Liver (tissue), 9 donors: ENCODE measurements around the gene IL20. TPM values are rescaled to one million over a fixed set of nuclear protein-coding genes. Genes with fewer than 3 reads are reported as not detected.

Source experiments
- DNase-seq: peaks from one replicate; pipeline ENCODE4 v3.0.0-alpha.2; 2017; ENCODE audit warnings: low spot score
- H3K27ac ChIP-seq, 2 donors: one replicate each; pipeline ENCODE4 v1.7.0; 2013; ENCODE audit warnings: inconsistent platforms in 2 of 2, low read length in 2 of 2, control low read depth in 1 of 2, low read depth in 1 of 2, mild to moderate bottlenecking in 1 of 2
- H3K27me3 ChIP-seq, 4 donors: one replicate each; pipeline versions ENCODE4 v1.6.1 to v1.7.0; 2013; ENCODE audit warnings: low read length in 3 of 4, inconsistent platforms in 1 of 4, mild to moderate bottlenecking in 1 of 4, moderate library complexity in 1 of 4; ENCODE audit not compliant: control insufficient read depth in 4 of 4, insufficient read depth in 4 of 4
- H3K36me3 ChIP-seq, 4 donors: one replicate each; pipeline versions ENCODE4 v1.6.1 to v1.7.0; 2013; ENCODE audit warnings: low read length in 3 of 4, mild to moderate bottlenecking in 3 of 4, low read depth in 1 of 4, moderate library complexity in 1 of 4; ENCODE audit not compliant: control insufficient read depth in 4 of 4, insufficient read depth in 3 of 4
- H3K4me1 ChIP-seq, 4 donors: one replicate each; pipeline versions ENCODE4 v1.6.1 to v1.7.0; 2013; ENCODE audit warnings: low read length in 3 of 4, mild to moderate bottlenecking in 3 of 4, moderate library complexity in 1 of 4; ENCODE audit not compliant: control insufficient read depth in 4 of 4, insufficient read depth in 4 of 4
- H3K4me3 ChIP-seq, 3 donors: one replicate each; pipeline versions ENCODE4 v1.6.1 to v1.7.0; 2013; ENCODE audit warnings: low read length in 3 of 3, control low read depth in 1 of 3, low read depth in 1 of 3, mild to moderate bottlenecking in 1 of 3
- H3K9ac ChIP-seq, 2 donors: one replicate each; pipeline ENCODE4 v1.7.0; 2013; ENCODE audit warnings: low read length in 2 of 2, mild to moderate bottlenecking in 2 of 2, moderate library complexity in 2 of 2, control low read depth in 1 of 2, low read depth in 1 of 2
- H3K9me3 ChIP-seq, 4 donors: one replicate each; pipeline versions ENCODE4 v1.6.1 to v1.7.0; 2013; ENCODE audit warnings: low read length in 3 of 4; ENCODE audit not compliant: control insufficient read depth in 4 of 4
- ATF3 ChIP-seq: IDR thresholded peaks from 2 replicates; pipeline ENCODE4 v1.6.1; 2016; ENCODE audit warnings: antibody characterized with exemption
- CTCF ChIP-seq: fragments of 150-350 bp; IDR thresholded peaks from 2 replicates; pipeline ENCODE4 v1.5.1; 2017; ENCODE audit warnings: improper control_type of control experiment, low read depth, low read length; ENCODE audit not compliant: missing input control
- EGR1 ChIP-seq, 2 donors: IDR thresholded peaks; 2 replicates each; pipeline ENCODE4 v1.6.1; 2016 to 2018; ENCODE audit warnings: antibody characterized with exemption in 2 of 2, low read depth in 2 of 2
- FOXA1 ChIP-seq: IDR thresholded peaks from 2 replicates; pipeline ENCODE4 v1.6.1; 2016; ENCODE audit warnings: antibody characterized with exemption
- FOXA2 ChIP-seq: IDR thresholded peaks from 2 replicates; pipeline ENCODE4 v1.6.1; 2016; ENCODE audit warnings: antibody characterized with exemption
- GABPA ChIP-seq, 2 donors: IDR thresholded peaks in 1 of 2; conservative IDR thresholded peaks in 1 of 2; 2 replicates each; pipeline ENCODE4 v1.6.1; 2016; ENCODE audit warnings: antibody characterized with exemption in 2 of 2, mild to moderate bottlenecking in 1 of 2, moderate library complexity in 1 of 2
- HNF4A ChIP-seq, 2 donors: conservative IDR thresholded peaks; 2 replicates each; pipeline ENCODE4 v1.6.1; 2016; ENCODE audit warnings: antibody characterized with exemption in 2 of 2, mild to moderate bottlenecking in 2 of 2
- HNF4G ChIP-seq: IDR thresholded peaks from 2 replicates; pipeline ENCODE4 v1.6.1; 2016; ENCODE audit warnings: antibody characterized with exemption
- JUND ChIP-seq, 2 donors: IDR thresholded peaks; 2 replicates each; pipeline ENCODE4 v1.6.1; 2016; ENCODE audit warnings: antibody characterized with exemption in 2 of 2
- MAX ChIP-seq: IDR thresholded peaks from 2 replicates; pipeline ENCODE4 v1.6.1; 2016; ENCODE audit warnings: antibody characterized with exemption
- NR2F2 ChIP-seq: IDR thresholded peaks from 2 replicates; pipeline ENCODE4 v1.6.1; 2016; ENCODE audit warnings: antibody characterized with exemption
- RAD21 ChIP-seq, 2 donors: IDR thresholded peaks; 2 replicates each; pipeline ENCODE4 v1.6.1; 2016; ENCODE audit warnings: antibody characterized with exemption in 2 of 2, mild to moderate bottlenecking in 2 of 2
- REST ChIP-seq: IDR thresholded peaks from 2 replicates; pipeline ENCODE4 v1.6.1; 2016; ENCODE audit warnings: antibody characterized with exemption, mild to moderate bottlenecking
- RXRA ChIP-seq, 2 donors: IDR thresholded peaks; 2 replicates each; pipeline ENCODE4 v1.6.1; 2017 to 2018; ENCODE audit warnings: antibody characterized with exemption in 2 of 2, mild to moderate bottlenecking in 1 of 2
- SP1 ChIP-seq: IDR thresholded peaks from 2 replicates; pipeline ENCODE4 v1.6.1; 2018; ENCODE audit warnings: antibody characterized with exemption, mild to moderate bottlenecking
- TAF1 ChIP-seq: conservative IDR thresholded peaks from 2 replicates; pipeline ENCODE4 v1.6.1; 2016; ENCODE audit warnings: antibody characterized with exemption, mild to moderate bottlenecking
- YY1 ChIP-seq: IDR thresholded peaks from 2 replicates; pipeline ENCODE4 v1.6.1; 2016; ENCODE audit warnings: antibody characterized with exemption, mild to moderate bottlenecking
- ZBTB33 ChIP-seq: IDR thresholded peaks from 2 replicates; pipeline ENCODE4 v1.6.1; 2016; ENCODE audit warnings: antibody characterized with exemption
- WGBS: extraction: QIAGEN DNeasy Blood & Tissue Kit; methylation state at CpG from one replicate; pipeline ENCODE4 v1.1.7; 2013; 5-methylcytosine and 5-hydroxymethylcytosine counted together
- polyA plus RNA-seq, 2 donors: library from polyadenylated mRNA; stranded (reverse) in 1 of 2; unstranded in 1 of 2; fragments of 200-250 nt in 1 of 2; fragments of >200 nt in 1 of 2; fragmentation: Nextera tagmentation in 1 of 2; extraction: Ambion mirVana in 1 of 2; gene quantifications; one replicate each; pipeline versions ENCODE4 v1.2.1 to v1.2.3, GENCODE V29; 2013 to 2015
- total RNA-seq, 2 donors: library from RNA; depleted of rRNA; stranded (reverse); fragments of >200 nt; gene quantifications; one replicate each; pipeline ENCODE4 v1.2.3, GENCODE V29; 2014
- donor health status: healthy.
- donor health status: healthy.
- donor health status: healthy.
- donor health status: healthy.
- donor health status: healthy.

IL20 gene
- total and polyA plus RNA-seq, 4 donors: 0.17 TPM; not detected in 3

- no peak for TF ChIP-seq RAD21 (IDR thresholded peaks at IDR 0.05)
- TF ChIP-seq TAF1: no peak
- TF ChIP-seq GABPA (IDR thresholded peaks at IDR 0.05 in 1 of 2, conservative IDR thresholded peaks at IDR 0.05 in 1 of 2): no peak
- TF ChIP-seq MAX: no peak
- TF ChIP-seq JUND (IDR thresholded peaks at IDR 0.05): no peak
- TF ChIP-seq YY1: no peak
- TF ChIP-seq SP1: no peak
- TF ChIP-seq FOXA2: no peak
- TF ChIP-seq FOXA1: no peak
- TF ChIP-seq NR2F2: no peak
- TF ChIP-seq ATF3: no peak
- TF ChIP-seq REST: no peak
- TF ChIP-seq HNF4G: no peak
- no peak for TF ChIP-seq HNF4A (conservative IDR thresholded peaks at IDR 0.05)
- TF ChIP-seq RXRA (IDR thresholded peaks at IDR 0.05): no peak
- TF ChIP-seq EGR1 (IDR thresholded peaks at IDR 0.05; ENCODE audit: low read depth in 2 of 2): no peak
- no peak for TF ChIP-seq CTCF
- TF ChIP-seq ZBTB33: no peak
- no peaks in the 10 kb centered on the region for H3K27me3 ChIP-seq
- H3K9ac ChIP-seq: no peak overlapping the region
- H3K4me1 ChIP-seq: no peaks in the 10 kb centered on the region
- 78% methylated on average over 3 of the region's 3 CpGs for WGBS
- peaks cover 6 to 8% (median 7%) of the 10 kb centered on the region in 4 donors for H3K9me3 ChIP-seq
- no peak overlapping the region for H3K4me3 ChIP-seq
- no peaks in the 10 kb centered on the region for H3K36me3 ChIP-seq
- no peak overlapping the region for H3K27ac ChIP-seq
- no peak for DNase-seq
These were observed 14.9 kb downstream of the IL20 start for GRCh38 chr1:206880314-206880713.
